ENCODE measurements around the gene LPCAT1.
"Not testable (repeated sequence)": the region's sequence is repeated elsewhere in the genome, so short reads cannot be mapped to it uniquely, and the experiment has no call there.

The LPCAT1 gene

GRCh38 chr5:1524799-1525623 is 1.3 kb upstream of the LPCAT1 start:
- FAIRE-seq (peak; percentile 33), DNase-seq (ENCODE audit: insufficient read length, low spot score) (no peak)

GRCh38 chr5:1524481-1524798 is 680 bp upstream of the LPCAT1 start:
- FAIRE-seq = no peak

GRCh38 chr5:1523480-1523792 is 324 bp downstream of the LPCAT1 start:
- FAIRE-seq (no peak), DNase-seq (ENCODE audit: insufficient read length, low spot score) (no peak)

More at GRCh38 chr5:1524481-1524798, 680 bp upstream of the LPCAT1 start:
- DNase-seq (ENCODE audit: insufficient read length, low spot score) = no peak

- FAIRE-seq (no peak), DNase-seq (ENCODE audit: insufficient read length, low spot score) (no peak)
Measured at GRCh38 chr5:1522601-1523479, 920 bp downstream of the LPCAT1 start.

GRCh38 chr5:1521671-1522600 is 1.8 kb downstream of the LPCAT1 start:
- DNase-seq (ENCODE audit: insufficient read length, low spot score) = no peak
- FAIRE-seq = no peak

- FAIRE-seq = no peak
- no peak for DNase-seq (ENCODE audit: insufficient read length, low spot score)
Measured at GRCh38 chr5:1520791-1521453, 2.8 kb downstream of the LPCAT1 start.

GRCh38 chr5:1519631-1520210 is 4.0 kb downstream of the LPCAT1 start:
- FAIRE-seq = no peak
- no peak for DNase-seq (ENCODE audit: insufficient read length, low spot score)

- DNase-seq (ENCODE audit: insufficient read length, low spot score) (no peak), FAIRE-seq (no peak)
Measured at GRCh38 chr5:1517838-1518237, 5.9 kb downstream of the LPCAT1 start.

- DNase-seq (ENCODE audit: insufficient read length, low spot score) (no peak), FAIRE-seq (no peak)
Measured at GRCh38 chr5:1516615-1517601, 6.9 kb downstream of the LPCAT1 start.

GRCh38 chr5:1515921-1516571 is 7.7 kb downstream of the LPCAT1 start:
- no peak for DNase-seq (ENCODE audit: insufficient read length, low spot score)

GRCh38 chr5:1515311-1515920 is 8.3 kb downstream of the LPCAT1 start:
- no peak for DNase-seq (ENCODE audit: insufficient read length, low spot score)
- no peak for FAIRE-seq

More at GRCh38 chr5:1515921-1516571, 7.7 kb downstream of the LPCAT1 start:
- no peak for FAIRE-seq

- not testable (repeated sequence) for FAIRE-seq; DNase-seq (ENCODE audit: insufficient read length, low spot score)
Measured at GRCh38 chr5:1514819-1515310, 8.9 kb downstream of the LPCAT1 start.

GRCh38 chr5:1514027-1514818 is 9.5 kb downstream of the LPCAT1 start:
- no peak for FAIRE-seq

GRCh38 chr5:1513326-1514026 is 10.3 kb downstream of the LPCAT1 start:
- no peak for FAIRE-seq
- DNase-seq (ENCODE audit: insufficient read length, low spot score) = no peak

More at GRCh38 chr5:1514027-1514818, 9.5 kb downstream of the LPCAT1 start:
- no peak for DNase-seq (ENCODE audit: insufficient read length, low spot score)

- FAIRE-seq = no peak
Measured at GRCh38 chr5:1512541-1513291, 11.0 kb downstream of the LPCAT1 start.

More at GRCh38 chr5:1512541-1513291, 11.0 kb downstream of the LPCAT1 start:
- DNase-seq (ENCODE audit: insufficient read length, low spot score) = no peak

Data from GM19239 (cell line).